GM19351 (cell line): ENCODE results near the gene TMEM44.

Experiments
- ATAC-seq: cut with Tn5 transposase; IDR thresholded peaks from one replicate; pipeline ENCODE4 v1.9.1; 2021; ENCODE audit warnings: mild to moderate bottlenecking, moderate library complexity; ENCODE audit not compliant: unreplicated experiment

Gene TMEM44

GRCh38 chr3:194584320-194584776 lies 48.9 kb downstream of the TMEM44 start:
- no peak for ATAC-seq

- ATAC-seq: no peak
These were observed 50.9 kb downstream of the TMEM44 start for GRCh38 chr3:194582196-194582905.

GRCh38 chr3:194579091-194579606 lies 54.1 kb downstream of the TMEM44 start:
- no peak for ATAC-seq

GRCh38 chr3:194577986-194578905 lies 55.0 kb downstream of the TMEM44 start:
- no peak for ATAC-seq

GRCh38 chr3:194575484-194576210 lies 57.6 kb downstream of the TMEM44 start:
- ATAC-seq: no peak

GRCh38 chr3:194574639-194575483 lies 58.4 kb downstream of the TMEM44 start:
- ATAC-seq: no peak

- peak; percentile 95 for ATAC-seq
These were observed 59.4 kb downstream of the TMEM44 start for GRCh38 chr3:194573680-194574437.

GRCh38 chr3:194572944-194573491 lies 60.2 kb downstream of the TMEM44 start:
- ATAC-seq: no peak

GRCh38 chr3:194572143-194572789 lies 61.0 kb downstream of the TMEM44 start:
- no peak for ATAC-seq

GRCh38 chr3:194571491-194572142 lies 61.6 kb downstream of the TMEM44 start:
- ATAC-seq: no peak

GRCh38 chr3:194570898-194571297 lies 62.3 kb downstream of the TMEM44 start:
- no peak for ATAC-seq

- ATAC-seq: no peak
These were observed 63.0 kb downstream of the TMEM44 start for GRCh38 chr3:194570235-194570634.

- no peak for ATAC-seq
These were observed 64.0 kb downstream of the TMEM44 start for GRCh38 chr3:194569252-194569651.

GRCh38 chr3:194565597-194566190 lies 67.5 kb downstream of the TMEM44 start:
- no peak for ATAC-seq

GRCh38 chr3:194562986-194563385 lies 70.2 kb downstream of the TMEM44 start:
- no peak for ATAC-seq

GRCh38 chr3:194561306-194561974 lies 71.8 kb downstream of the TMEM44 start:
- ATAC-seq: no peak

GRCh38 chr3:194560047-194560446 lies 73.2 kb downstream of the TMEM44 start:
- no peak for ATAC-seq
